ENCODE measurements around the gene DNAH2. TPM values are rescaled to one million over a fixed set of nuclear protein-coding genes. Genes with fewer than 3 reads are reported as not detected.

DNAH2 gene, protein sequence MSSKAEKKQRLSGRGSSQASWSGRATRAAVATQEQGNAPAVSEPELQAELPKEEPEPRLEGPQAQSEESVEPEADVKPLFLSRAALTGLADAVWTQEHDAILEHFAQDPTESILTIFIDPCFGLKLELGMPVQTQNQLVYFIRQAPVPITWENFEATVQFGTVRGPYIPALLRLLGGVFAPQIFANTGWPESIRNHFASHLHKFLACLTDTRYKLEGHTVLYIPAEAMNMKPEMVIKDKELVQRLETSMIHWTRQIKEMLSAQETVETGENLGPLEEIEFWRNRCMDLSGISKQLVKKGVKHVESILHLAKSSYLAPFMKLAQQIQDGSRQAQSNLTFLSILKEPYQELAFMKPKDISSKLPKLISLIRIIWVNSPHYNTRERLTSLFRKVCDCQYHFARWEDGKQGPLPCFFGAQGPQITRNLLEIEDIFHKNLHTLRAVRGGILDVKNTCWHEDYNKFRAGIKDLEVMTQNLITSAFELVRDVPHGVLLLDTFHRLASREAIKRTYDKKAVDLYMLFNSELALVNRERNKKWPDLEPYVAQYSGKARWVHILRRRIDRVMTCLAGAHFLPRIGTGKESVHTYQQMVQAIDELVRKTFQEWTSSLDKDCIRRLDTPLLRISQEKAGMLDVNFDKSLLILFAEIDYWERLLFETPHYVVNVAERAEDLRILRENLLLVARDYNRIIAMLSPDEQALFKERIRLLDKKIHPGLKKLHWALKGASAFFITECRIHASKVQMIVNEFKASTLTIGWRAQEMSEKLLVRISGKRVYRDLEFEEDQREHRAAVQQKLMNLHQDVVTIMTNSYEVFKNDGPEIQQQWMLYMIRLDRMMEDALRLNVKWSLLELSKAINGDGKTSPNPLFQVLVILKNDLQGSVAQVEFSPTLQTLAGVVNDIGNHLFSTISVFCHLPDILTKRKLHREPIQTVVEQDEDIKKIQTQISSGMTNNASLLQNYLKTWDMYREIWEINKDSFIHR (N-terminal part only)
- 0.01 to 0.03 TPM in 2 of 5 replicates, not detected in the others for total RNA-seq (2022; extraction: Qiagen RNA extraction; ENCODE audit: low read depth)

DNA sequence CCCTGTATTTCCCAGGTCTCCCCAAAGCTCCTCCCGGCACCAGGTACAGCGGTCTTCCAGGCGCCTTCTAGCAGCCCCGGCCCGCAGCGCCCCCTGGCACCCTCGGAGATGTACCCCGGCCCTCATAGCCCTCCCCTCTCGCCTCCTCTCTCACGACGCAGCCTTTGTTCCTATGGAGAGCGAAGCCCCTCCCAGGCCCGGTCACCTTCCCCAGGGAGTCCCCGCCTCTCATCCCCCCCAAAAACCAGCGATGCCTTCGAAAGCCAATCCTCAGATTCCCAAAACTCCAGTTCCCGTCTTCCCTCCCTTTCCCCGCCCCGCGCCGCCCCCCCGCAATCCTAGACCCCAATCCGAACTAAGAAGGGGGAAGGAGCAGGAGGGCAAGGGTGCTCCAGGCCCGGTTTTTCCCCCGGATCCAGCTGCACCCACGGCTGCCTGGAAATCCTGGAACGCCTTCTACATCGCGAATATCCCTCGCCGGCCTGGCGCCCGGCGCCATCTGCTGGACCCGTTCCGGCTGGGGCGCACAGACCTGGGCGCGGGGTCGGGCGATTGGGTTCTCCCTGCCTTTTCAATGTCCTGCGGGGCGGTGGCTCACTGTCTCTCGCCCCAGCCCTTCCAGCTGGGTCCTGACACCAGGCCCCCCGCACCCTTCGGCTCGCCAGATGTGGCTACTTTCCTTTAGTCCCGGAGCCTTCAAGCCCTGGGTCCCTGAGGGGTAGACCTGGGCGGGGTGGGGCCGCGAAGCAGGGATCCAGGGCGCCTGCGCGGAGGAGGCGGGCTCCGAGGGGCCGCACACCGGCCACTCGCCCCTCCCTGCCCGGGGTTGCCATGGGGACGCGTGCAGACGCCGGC lies at the start of gene DNAH2:
TSS of gene DNAH2 (plus strand) at position 844 of the 855 bp plus-strand sequence. CDS start 1,991 bp downstream, outside the sequence.

GRCh38 chr17:7687072-7687907 lies 30.3 kb upstream of the DNAH2 start, which contains the start of gene TP53:
Gene TP53 (minus strand): TSS chr17:7687490. CDS start chr17:7676594, 10,896 bp downstream.

DNA sequence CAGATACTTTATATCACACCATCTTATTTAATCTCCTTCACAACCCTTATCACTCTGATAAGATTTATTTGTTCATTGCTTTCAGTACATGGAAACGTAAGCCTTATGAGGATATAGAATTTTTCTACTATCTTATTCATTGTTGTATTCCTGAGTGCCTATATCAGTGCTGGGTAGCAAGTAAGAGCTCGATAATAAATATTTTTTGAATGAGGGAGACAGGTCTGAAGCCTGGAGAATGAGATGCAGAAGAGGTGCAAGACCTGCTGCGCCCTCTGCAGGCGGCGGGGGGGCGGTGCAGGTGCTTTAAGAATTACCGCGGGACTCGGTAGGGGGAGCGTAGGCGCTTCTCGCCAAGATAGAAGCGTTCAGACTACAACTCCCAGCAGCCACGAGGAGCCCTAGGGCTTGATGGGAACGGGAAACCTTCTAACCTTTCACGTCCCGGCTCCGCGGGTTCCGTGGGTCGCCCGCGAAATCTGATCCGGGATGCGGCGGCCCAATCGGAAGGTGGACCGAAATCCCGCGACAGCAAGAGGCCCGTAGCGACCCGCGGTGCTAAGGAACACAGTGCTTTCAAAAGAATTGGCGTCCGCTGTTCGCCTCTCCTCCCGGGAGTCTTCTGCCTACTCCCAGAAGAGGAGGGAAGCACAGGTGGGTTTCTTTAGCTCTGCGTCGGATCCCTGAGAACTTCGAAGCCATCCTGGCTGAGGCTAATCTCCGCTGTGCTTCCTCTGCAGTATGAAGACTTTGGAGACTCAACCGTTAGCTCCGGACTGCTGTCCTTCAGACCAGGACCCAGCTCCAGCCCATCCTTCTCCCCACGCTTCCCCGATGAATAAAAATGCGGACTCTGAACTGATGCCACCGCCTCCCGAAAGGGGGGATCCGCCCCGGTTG lies 29.4 kb upstream of the DNAH2 start, which contains the start of gene WRAP53:
TSS of gene WRAP53 (plus strand) at position 570 of the 900 bp plus-strand sequence. CDS start at position 742, 172 bp downstream.

GRCh38 chr17:7704601-7705268 lies 12.8 kb upstream of the DNAH2 start, which contains the start of gene EFNB3:
Gene EFNB3 (plus strand): TSS chr17:7705202. CDS start chr17:7705599, 397 bp downstream.

GRCh38 chr17:7833795-7834541 lies 116.4 kb downstream of the DNAH2 start, which contains the start of gene KDM6B:
Gene KDM6B (plus strand): TSS chr17:7834217. CDS start chr17:7845555, 11,338 bp downstream.

GRCh38 chr17:7854851-7855659 lies 137.5 kb downstream of the DNAH2 start, which contains the start of gene TMEM88:
Gene TMEM88 (plus strand): TSS chr17:7855066. CDS start chr17:7855075, 9 bp downstream.

GRCh38 chr17:7856811-7857712 lies 139.5 kb downstream of the DNAH2 start, which contains the start of gene NAA38:
Gene NAA38 (minus strand): TSS chr17:7857559. CDS start chr17:7857463, 96 bp downstream.

GRCh38 chr17:7857713-7858521 lies 140.4 kb downstream of the DNAH2 start, which contains the start of gene CYB5D1:
Gene CYB5D1 (plus strand): TSS chr17:7858003. CDS start chr17:7858135, 132 bp downstream.

Other genes with a start within 250 kb of the DNAH2 start
- gene ZBTB4, start 238.1 kb upstream of the DNAH2 start, total RNA-seq (2022; extraction: Qiagen RNA extraction; ENCODE audit: low read depth) = 20.0 to 25.5 TPM (median 23.1 TPM) in 5 replicates
- not detected in 5 replicates for gene SLC35G6, start 236.3 kb upstream of the DNAH2 start, total RNA-seq (2022; extraction: Qiagen RNA extraction; ENCODE audit: low read depth)
- 74.3 to 88.3 TPM (median 80.0 TPM) in 5 replicates for gene POLR2A, start 233.4 kb upstream of the DNAH2 start, total RNA-seq (2022; extraction: Qiagen RNA extraction; ENCODE audit: low read depth)
- gene TNFSF12, start 168.7 kb upstream of the DNAH2 start, total RNA-seq (2022; extraction: Qiagen RNA extraction; ENCODE audit: low read depth) = 9.6 to 13.5 TPM (median 10.4 TPM) in 5 replicates
- 0.61 to 1.9 TPM (median 1.3 TPM) in 5 replicates for gene TNFSF13, start 159.0 kb upstream of the DNAH2 start, total RNA-seq (2022; extraction: Qiagen RNA extraction; ENCODE audit: low read depth)
- 94.4 to 114 TPM (median 102 TPM) in 5 replicates for gene SENP3, start 155.8 kb upstream of the DNAH2 start, total RNA-seq (2022; extraction: Qiagen RNA extraction; ENCODE audit: low read depth)
- gene CD68, start 138.1 kb upstream of the DNAH2 start, total RNA-seq (2022; extraction: Qiagen RNA extraction; ENCODE audit: low read depth) = 34.0 to 42.9 TPM (median 36.5 TPM) in 5 replicates
- gene MPDU1, start 133.9 kb upstream of the DNAH2 start, total RNA-seq (2022; extraction: Qiagen RNA extraction; ENCODE audit: low read depth) = 116 to 133 TPM (median 120 TPM) in 5 replicates
- 0.22 to 0.72 TPM (median 0.37 TPM) in 5 replicates for gene SOX15, start 127.7 kb upstream of the DNAH2 start, total RNA-seq (2022; extraction: Qiagen RNA extraction; ENCODE audit: low read depth)
- 54.7 to 68.2 TPM (median 61.0 TPM) in 5 replicates for gene FXR2, start 102.8 kb upstream of the DNAH2 start, total RNA-seq (2022; extraction: Qiagen RNA extraction; ENCODE audit: low read depth)
- gene SAT2, start 89.9 kb upstream of the DNAH2 start, total RNA-seq (2022; extraction: Qiagen RNA extraction; ENCODE audit: low read depth) = 81.2 to 99.2 TPM (median 91.7 TPM) in 5 replicates
- gene SHBG, start 87.6 kb upstream of the DNAH2 start, total RNA-seq (2022; extraction: Qiagen RNA extraction; ENCODE audit: low read depth) = 0.68 to 1.0 TPM (median 0.73 TPM) in 5 replicates
- gene ATP1B2, start 66.8 kb upstream of the DNAH2 start, total RNA-seq (2022; extraction: Qiagen RNA extraction; ENCODE audit: low read depth) = 0.16 to 0.33 TPM (median 0.26 TPM) in 4 of 5 replicates, not detected in the other
- 48.7 to 61.6 TPM (median 55.2 TPM) in 5 replicates for gene TP53, start 30.3 kb upstream of the DNAH2 start, total RNA-seq (2022; extraction: Qiagen RNA extraction; ENCODE audit: low read depth)
- gene WRAP53, start 29.3 kb upstream of the DNAH2 start, total RNA-seq (2022; extraction: Qiagen RNA extraction; ENCODE audit: low read depth) = 33.9 to 50.3 TPM (median 47.7 TPM) in 5 replicates
- gene EFNB3, start 12.5 kb upstream of the DNAH2 start, total RNA-seq (2022; extraction: Qiagen RNA extraction; ENCODE audit: low read depth) = 1.0 to 1.7 TPM (median 1.4 TPM) in 5 replicates
- gene KDM6B, start 116.5 kb downstream of the DNAH2 start, total RNA-seq (2022; extraction: Qiagen RNA extraction; ENCODE audit: low read depth) = 13.8 to 23.8 TPM (median 15.1 TPM) in 5 replicates
- 0.48 to 1.1 TPM (median 0.79 TPM) in 5 replicates for gene TMEM88, start 137.3 kb downstream of the DNAH2 start, total RNA-seq (2022; extraction: Qiagen RNA extraction; ENCODE audit: low read depth)
- 179 to 238 TPM (median 208 TPM) in 5 replicates for gene NAA38, start 139.8 kb downstream of the DNAH2 start, total RNA-seq (2022; extraction: Qiagen RNA extraction; ENCODE audit: low read depth)
- 21.3 to 23.4 TPM (median 22.7 TPM) in 5 replicates for gene CYB5D1, start 140.3 kb downstream of the DNAH2 start, total RNA-seq (2022; extraction: Qiagen RNA extraction; ENCODE audit: low read depth)
- 65.3 to 76.0 TPM (median 68.6 TPM) in 5 replicates for gene CHD3, start 171.0 kb downstream of the DNAH2 start, total RNA-seq (2022; extraction: Qiagen RNA extraction; ENCODE audit: low read depth)
- gene RNF227, start 198.5 kb downstream of the DNAH2 start, total RNA-seq (2022; extraction: Qiagen RNA extraction; ENCODE audit: low read depth) = 1.1 to 2.5 TPM (median 1.4 TPM) in 5 replicates
- gene KCNAB3, start 212.1 kb downstream of the DNAH2 start, total RNA-seq (2022; extraction: Qiagen RNA extraction; ENCODE audit: low read depth) = 1.8 to 3.0 TPM (median 2.5 TPM) in 5 replicates
- 309 to 334 TPM (median 324 TPM) in 5 replicates for gene TRAPPC1, start 214.2 kb downstream of the DNAH2 start, total RNA-seq (2022; extraction: Qiagen RNA extraction; ENCODE audit: low read depth)
- gene CNTROB, start 214.5 kb downstream of the DNAH2 start, total RNA-seq (2022; extraction: Qiagen RNA extraction; ENCODE audit: low read depth) = 36.8 to 45.9 TPM (median 39.2 TPM) in 5 replicates

All from A549 treated with CpdA at 1 μM for 4 hours (cell line).